Measurements from ENCODE around the gene DIP2A.

DIP2A gene, protein sequence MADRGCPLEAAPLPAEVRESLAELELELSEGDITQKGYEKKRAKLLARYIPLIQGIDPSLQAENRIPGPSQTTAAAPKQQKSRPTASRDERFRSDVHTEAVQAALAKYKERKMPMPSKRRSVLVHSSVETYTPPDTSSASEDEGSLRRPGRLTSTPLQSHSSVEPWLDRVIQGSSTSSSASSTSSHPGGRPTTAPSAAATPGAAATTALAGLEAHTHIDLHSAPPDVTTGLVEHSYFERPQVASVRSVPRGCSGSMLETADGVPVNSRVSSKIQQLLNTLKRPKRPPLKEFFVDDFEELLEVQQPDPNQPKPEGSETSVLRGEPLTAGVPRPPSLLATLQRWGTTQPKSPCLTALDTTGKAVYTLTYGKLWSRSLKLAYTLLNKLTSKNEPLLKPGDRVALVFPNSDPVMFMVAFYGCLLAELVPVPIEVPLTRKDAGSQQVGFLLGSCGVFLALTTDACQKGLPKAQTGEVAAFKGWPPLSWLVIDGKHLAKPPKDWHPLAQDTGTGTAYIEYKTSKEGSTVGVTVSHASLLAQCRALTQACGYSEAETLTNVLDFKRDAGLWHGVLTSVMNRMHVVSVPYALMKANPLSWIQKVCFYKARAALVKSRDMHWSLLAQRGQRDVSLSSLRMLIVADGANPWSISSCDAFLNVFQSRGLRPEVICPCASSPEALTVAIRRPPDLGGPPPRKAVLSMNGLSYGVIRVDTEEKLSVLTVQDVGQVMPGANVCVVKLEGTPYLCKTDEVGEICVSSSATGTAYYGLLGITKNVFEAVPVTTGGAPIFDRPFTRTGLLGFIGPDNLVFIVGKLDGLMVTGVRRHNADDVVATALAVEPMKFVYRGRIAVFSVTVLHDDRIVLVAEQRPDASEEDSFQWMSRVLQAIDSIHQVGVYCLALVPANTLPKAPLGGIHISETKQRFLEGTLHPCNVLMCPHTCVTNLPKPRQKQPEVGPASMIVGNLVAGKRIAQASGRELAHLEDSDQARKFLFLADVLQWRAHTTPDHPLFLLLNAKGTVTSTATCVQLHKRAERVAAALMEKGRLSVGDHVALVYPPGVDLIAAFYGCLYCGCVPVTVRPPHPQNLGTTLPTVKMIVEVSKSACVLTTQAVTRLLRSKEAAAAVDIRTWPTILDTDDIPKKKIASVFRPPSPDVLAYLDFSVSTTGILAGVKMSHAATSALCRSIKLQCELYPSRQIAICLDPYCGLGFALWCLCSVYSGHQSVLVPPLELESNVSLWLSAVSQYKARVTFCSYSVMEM (N-terminal part only)

DNA sequence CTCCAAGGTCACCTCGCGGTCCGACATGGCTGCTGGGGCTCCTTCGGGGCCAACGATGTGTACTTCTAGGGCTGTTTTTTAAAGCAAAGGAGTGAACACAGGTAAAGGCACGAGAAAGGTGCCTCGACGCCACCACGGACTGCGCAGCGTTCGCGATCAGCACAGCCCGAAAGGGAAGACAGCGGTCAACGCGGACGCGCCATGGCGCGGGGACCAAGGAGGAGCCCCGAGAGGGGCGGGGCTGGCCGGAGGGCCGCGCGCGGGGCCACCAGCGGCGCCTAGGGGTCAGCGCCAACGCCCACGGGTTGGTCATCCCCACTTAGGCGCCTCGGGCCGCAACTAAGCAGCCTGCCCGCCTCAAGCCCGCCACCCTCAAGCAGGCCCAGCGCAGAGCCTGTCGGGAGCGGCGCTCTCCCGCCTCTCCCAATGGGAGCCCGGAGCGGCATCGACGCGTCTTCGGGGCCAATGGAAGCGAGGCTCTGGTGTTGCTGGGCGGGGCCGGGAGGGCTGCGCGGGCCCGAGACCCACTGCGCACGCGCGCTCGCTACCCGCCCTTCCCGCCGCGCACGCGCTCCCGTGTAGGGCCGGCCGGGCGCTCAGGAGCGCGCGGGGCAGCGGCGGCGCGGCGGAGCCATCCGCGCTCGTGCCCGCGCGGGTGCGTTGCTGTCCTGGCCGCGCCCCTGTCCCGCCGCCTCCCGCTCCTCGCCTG is at the start of gene DIP2A:
Gene DIP2A, plus strand, starts transcription at position 577 of the 709 bp plus-strand sequence. CDS start 241 bp downstream, outside the sequence.
- Mint-ChIP-seq H3K27me3 (no peaks in the 10 kb centered on the region), H3K36me3 (ENCODE audit: insufficient read depth) (peaks cover 11% of the 10 kb centered on the region), H3K27ac (ENCODE audit: low read depth) (peak within 1 kb of the TSS; percentile 91), H3K4me3 (peak within 1 kb of the TSS; percentile 91), H3K4me1 (peaks cover 53% of the 10 kb centered on the region), H3K9me3 (no peaks in the 10 kb centered on the region)
- peak; percentile 98 for ATAC-seq (replicated peaks; ENCODE audit: extremely low read depth, poor library complexity, severe bottlenecking)
- DNase-seq (ENCODE audit: low spot score in 2 of 2), result peak; percentile 87 to 93

DNA sequence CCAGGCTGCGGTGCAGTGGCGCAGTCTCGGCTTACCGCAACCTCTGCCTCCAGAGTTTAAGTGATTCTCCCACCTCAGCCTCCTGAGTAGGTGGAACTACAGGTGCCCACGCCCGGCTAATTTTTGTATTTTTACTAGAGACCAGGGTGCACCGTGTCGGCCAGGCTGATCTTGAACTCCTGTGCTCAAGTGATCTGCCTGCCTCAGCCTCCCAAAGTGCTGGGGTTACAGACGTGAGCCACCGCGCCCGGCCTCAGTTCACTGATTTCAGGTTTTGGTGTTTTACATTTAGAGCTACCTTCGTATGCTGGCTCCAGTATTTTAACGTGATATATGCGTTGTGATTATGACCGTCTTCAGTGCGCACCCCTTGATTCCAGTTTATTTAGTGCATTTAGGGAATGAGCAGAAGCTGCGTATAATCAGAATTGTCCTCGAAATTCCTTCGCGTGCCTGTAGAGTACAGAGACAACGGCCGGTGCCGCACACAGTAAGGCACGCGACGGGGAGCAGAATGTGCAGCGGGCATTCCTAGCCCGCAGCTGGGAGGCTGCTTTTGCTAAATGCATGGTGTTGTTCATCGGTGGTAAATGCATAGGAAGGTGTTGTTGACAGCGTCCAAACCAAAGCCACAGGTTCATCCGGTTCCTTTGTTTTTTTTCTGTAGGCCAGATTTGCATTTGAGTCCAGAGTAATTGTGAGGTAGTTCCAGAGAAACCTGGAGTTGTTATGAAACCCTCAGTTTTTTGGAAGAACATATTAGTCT is 48.9 kb upstream of the DIP2A start:
- no peaks in the 10 kb centered on the region for H3K9me3 Mint-ChIP-seq
- peaks cover 26% of the 10 kb centered on the region for H3K4me1 Mint-ChIP-seq
- H3K27me3 Mint-ChIP-seq, result no peaks in the 10 kb centered on the region
- peaks cover 12% of the 10 kb centered on the region for H3K36me3 Mint-ChIP-seq (ENCODE audit: insufficient read depth)
- peak overlapping the region; percentile 67 for H3K27ac Mint-ChIP-seq (ENCODE audit: low read depth)
- ATAC-seq (replicated peaks; ENCODE audit: extremely low read depth, poor library complexity, severe bottlenecking) (no peak), DNase-seq (ENCODE audit: low spot score in 2 of 2) (no peak)
- peak overlapping the region; percentile 51 for H3K4me3 Mint-ChIP-seq

DNA sequence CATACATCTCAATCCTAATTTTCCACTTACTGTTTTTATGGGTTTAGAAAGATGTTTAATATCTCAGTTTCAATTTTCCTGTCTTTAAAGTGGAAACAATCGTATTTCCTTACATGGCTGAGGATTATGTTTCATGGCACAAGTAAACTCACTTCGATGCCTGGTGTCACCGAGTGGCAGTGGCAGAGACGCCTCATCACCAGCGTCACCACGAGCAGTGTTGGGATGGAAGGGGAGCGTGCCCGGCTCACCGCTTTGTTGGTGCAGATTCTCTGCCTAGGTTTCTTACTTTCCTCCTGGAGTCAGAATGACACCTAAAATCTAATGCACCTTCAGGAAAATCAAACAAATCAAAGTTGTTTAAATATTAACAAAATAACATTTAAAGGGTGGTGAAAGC is 48.2 kb upstream of the DIP2A start:
- H3K4me3 Mint-ChIP-seq, result peak overlapping the region; percentile 51

DNA sequence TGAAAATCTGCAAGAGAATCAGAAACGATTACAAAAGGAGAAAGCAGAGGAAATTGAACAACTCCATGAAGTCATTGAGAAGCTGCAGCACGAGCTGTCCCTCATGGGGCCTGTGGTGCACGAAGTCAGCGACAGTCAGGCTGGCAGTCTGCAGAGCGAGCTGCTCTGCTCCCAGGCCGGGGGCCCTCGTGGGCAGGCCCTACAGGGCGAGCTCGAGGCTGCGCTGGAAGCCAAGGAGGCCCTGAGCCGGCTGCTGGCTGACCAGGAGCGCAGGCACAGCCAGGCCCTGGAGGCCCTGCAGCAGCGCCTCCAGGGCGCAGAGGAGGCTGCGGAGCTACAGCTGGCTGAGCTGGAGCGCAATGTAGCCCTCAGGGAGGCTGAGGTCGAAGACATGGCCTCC is 47.5 kb upstream of the DIP2A start:
- H3K4me1 Mint-ChIP-seq, result peaks cover 23% of the 10 kb centered on the region
- DNase-seq (ENCODE audit: low spot score in 2 of 2), result no peak
- H3K9me3 Mint-ChIP-seq, result no peaks in the 10 kb centered on the region
- ATAC-seq (replicated peaks; ENCODE audit: extremely low read depth, poor library complexity, severe bottlenecking), result no peak
- H3K4me3 Mint-ChIP-seq, result no peak overlapping the region
- peaks cover 13% of the 10 kb centered on the region for H3K36me3 Mint-ChIP-seq (ENCODE audit: insufficient read depth)
- H3K27me3 Mint-ChIP-seq, result no peaks in the 10 kb centered on the region
- peak overlapping the region; percentile 13 for H3K27ac Mint-ChIP-seq (ENCODE audit: low read depth)

More for the DNA sequence above, 48.2 kb upstream of the DIP2A start:
- ATAC-seq (replicated peaks; ENCODE audit: extremely low read depth, poor library complexity, severe bottlenecking) (no peak), DNase-seq (ENCODE audit: low spot score in 2 of 2) (no peak)
- H3K36me3 Mint-ChIP-seq (ENCODE audit: insufficient read depth), result peaks cover 12% of the 10 kb centered on the region
- H3K27ac Mint-ChIP-seq (ENCODE audit: low read depth), result peak overlapping the region; percentile 67
- H3K27me3 Mint-ChIP-seq, result no peaks in the 10 kb centered on the region
- H3K9me3 Mint-ChIP-seq, result no peaks in the 10 kb centered on the region
- H3K4me1 Mint-ChIP-seq, result peaks cover 26% of the 10 kb centered on the region

DNA sequence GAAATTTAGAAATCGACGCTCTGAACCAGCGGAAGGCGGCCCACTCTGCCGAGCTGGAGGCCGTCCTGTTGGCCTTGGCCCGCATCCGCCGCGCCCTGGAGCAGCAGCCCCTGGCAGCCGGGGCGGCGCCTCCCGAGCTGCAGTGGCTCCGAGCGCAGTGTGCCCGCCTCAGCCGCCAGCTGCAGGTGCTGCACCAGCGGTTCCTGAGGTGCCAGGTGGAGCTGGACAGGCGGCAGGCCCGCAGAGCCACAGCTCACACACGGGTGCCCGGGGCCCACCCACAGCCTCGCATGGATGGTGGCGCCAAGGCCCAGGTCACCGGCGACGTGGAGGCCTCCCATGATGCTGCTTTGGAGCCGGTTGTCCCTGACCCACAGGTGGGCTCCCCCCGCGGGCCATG is 47.0 kb upstream of the DIP2A start:
- no peaks in the 10 kb centered on the region for H3K9me3 Mint-ChIP-seq
- DNase-seq (ENCODE audit: low spot score in 2 of 2) (no peak), ATAC-seq (replicated peaks; ENCODE audit: extremely low read depth, poor library complexity, severe bottlenecking) (no peak)
- H3K4me3 Mint-ChIP-seq, result no peak overlapping the region
- H3K27me3 Mint-ChIP-seq, result no peaks in the 10 kb centered on the region
- no peak overlapping the region for H3K27ac Mint-ChIP-seq (ENCODE audit: low read depth)
- H3K4me1 Mint-ChIP-seq, result peaks cover 20% of the 10 kb centered on the region
- H3K36me3 Mint-ChIP-seq (ENCODE audit: insufficient read depth), result peaks cover 13% of the 10 kb centered on the region

DNA sequence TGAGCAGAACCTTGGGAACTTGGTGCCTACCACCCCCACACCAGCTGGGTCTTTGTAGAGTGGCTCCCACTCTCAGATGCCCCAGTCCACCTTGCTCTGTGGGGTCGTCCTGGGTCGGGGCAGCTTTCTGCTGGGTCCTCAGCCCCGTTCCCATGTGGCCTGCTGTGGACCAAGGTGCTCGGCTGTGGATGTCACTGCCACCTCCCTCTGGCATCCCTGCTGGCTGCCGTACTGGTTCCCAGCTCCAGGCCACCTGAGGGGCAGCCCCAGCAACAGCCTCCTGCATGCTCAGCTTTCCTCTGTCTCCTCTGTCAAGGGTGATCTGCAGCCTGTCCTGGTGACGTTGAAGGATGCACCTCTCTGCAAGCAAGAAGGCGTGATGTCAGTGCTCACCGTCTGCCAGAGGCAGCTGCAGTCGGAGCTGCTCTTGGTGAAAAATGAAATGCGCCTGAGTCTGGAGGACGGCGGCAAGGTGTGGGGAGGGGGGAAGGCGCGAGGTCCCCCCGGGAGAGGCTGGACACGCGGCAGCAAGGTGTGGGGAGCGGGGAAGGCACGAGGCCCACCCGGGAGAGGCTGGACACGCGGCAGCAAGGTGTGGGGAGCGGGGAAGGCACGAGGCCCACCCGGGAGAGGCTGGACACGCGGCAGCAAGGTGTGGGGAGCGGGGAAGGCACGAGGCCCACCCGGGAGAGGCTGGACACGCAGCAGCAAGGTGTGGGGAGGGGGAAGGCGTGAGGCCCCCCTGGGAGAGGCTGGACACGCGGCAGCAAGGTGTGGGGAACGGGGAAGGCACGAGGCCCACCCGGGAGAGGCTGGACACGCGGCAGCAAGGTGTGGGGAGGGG is 45.9 kb upstream of the DIP2A start:
- Mint-ChIP-seq H3K27me3 (no peaks in the 10 kb centered on the region), H3K27ac (ENCODE audit: low read depth) (no peak overlapping the region), H3K9me3 (no peaks in the 10 kb centered on the region), H3K36me3 (ENCODE audit: insufficient read depth) (peaks cover 15% of the 10 kb centered on the region), H3K4me1 (peaks cover 16% of the 10 kb centered on the region), H3K4me3 (no peak overlapping the region)
- DNase-seq (ENCODE audit: low spot score in 2 of 2) (no peak), ATAC-seq (replicated peaks; ENCODE audit: extremely low read depth, poor library complexity, severe bottlenecking) (no peak)

DNA sequence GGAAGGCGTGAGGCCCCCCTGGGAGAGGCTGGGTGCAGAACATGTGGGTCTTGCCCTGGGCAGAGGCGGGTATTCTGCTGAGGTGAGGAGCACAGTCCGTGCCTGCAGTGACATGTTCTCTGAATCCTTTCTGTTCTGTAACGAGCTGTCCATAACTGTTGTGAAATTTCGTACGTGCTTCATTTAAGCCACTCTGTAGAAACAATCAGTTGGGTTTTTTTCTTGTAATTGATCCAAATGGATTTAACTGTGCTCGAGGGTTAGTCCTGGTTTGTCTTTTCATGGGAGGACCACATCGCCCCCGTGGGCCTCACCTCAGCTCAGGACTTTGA is 45.4 kb upstream of the DIP2A start:
- H3K4me3 Mint-ChIP-seq, result no peak overlapping the region
- ATAC-seq (replicated peaks; ENCODE audit: extremely low read depth, poor library complexity, severe bottlenecking) (no peak), DNase-seq (ENCODE audit: low spot score in 2 of 2) (no peak)
- no peaks in the 10 kb centered on the region for H3K9me3 Mint-ChIP-seq
- no peak overlapping the region for H3K27ac Mint-ChIP-seq (ENCODE audit: low read depth)
- H3K36me3 Mint-ChIP-seq (ENCODE audit: insufficient read depth), result peaks cover 15% of the 10 kb centered on the region
- peaks cover 13% of the 10 kb centered on the region for H3K4me1 Mint-ChIP-seq
- H3K27me3 Mint-ChIP-seq, result no peaks in the 10 kb centered on the region

DNA sequence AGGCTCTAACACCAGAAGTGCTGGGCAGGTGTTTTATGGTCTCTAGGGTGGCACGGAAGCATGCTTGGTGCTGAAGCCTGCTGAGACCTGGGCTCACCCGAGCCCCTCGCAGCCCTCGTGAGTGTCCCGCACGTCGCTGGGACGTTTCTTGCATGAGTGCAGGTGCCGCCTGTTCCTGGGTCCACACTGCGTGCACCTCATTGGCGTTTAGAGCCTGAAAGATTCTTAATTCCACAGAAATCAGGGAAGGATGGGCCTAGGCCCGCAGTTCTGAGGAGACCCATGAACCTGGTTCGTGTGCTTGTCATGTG is 43.8 kb upstream of the DIP2A start:
- ATAC-seq (replicated peaks; ENCODE audit: extremely low read depth, poor library complexity, severe bottlenecking) (no peak), DNase-seq (ENCODE audit: low spot score in 2 of 2) (no peak)
- Mint-ChIP-seq H3K9me3 (no peaks in the 10 kb centered on the region), H3K27ac (ENCODE audit: low read depth) (no peak overlapping the region), H3K27me3 (no peaks in the 10 kb centered on the region), H3K36me3 (ENCODE audit: insufficient read depth) (peaks cover 19% of the 10 kb centered on the region), H3K4me1 (peaks cover 10% of the 10 kb centered on the region), H3K4me3 (no peak overlapping the region)

DNA sequence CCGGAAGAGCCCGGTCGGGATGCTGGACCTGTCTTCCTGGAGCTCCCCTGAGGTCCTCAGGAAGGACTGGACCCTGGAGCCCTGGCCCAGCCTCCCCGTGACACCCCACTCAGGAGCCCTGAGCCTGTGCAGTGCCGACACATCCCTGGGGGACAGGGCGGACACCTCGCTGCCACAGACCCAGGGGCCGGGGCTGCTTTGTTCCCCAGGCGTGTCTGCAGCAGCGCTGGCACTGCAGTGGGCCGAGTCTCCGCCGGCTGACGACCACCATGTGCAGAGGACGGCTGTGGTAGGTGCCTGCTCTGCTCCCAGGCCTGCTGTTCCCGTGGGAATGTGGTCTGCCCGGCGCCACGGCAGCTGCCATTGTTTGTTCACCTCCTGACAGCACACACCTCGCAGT is 42.1 kb upstream of the DIP2A start:
- H3K27ac Mint-ChIP-seq (ENCODE audit: low read depth), result no peak overlapping the region
- H3K36me3 Mint-ChIP-seq (ENCODE audit: insufficient read depth), result peaks cover 20% of the 10 kb centered on the region
- no peak for ATAC-seq (replicated peaks; ENCODE audit: extremely low read depth, poor library complexity, severe bottlenecking)
- H3K4me3 Mint-ChIP-seq, result no peak overlapping the region
- no peaks in the 10 kb centered on the region for H3K9me3 Mint-ChIP-seq
- no peak for DNase-seq (ENCODE audit: low spot score in 2 of 2)
- no peaks in the 10 kb centered on the region for H3K4me1 Mint-ChIP-seq
- no peaks in the 10 kb centered on the region for H3K27me3 Mint-ChIP-seq

DNA sequence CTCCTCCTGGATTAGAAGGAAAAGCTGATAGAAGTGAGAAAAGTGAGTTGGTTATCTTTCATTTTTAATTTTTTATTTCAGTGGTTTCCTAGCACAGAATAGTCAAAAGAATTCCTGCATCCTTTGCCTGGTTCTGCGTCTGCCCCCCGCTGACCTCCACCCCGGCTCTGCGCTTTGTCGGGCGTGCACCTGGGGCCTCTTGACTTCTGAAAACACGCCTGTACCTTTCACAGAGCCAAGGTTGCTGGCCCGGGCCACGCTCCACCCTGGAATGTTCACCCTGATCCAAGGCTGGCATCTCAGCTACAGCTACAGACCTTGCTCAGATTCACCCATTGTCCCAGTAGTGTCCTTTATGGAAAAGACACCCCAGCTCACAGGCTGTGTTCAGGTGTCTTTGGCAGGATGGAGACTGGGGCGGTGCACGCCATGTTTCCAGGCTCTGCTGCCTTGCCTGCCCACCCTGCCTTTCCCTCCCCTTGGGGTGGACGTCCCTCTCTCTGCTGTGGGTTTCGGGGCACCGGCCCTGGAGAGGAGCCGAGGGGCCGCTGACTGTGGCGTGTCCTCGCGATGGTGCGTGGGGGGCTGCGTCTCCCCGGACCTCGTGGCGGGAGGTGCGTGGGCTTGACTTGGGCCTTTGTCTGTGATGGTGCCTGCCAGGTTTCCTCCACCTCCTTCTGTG is 40.3 kb upstream of the DIP2A start:
- no peak for ATAC-seq (replicated peaks; ENCODE audit: extremely low read depth, poor library complexity, severe bottlenecking)
- Mint-ChIP-seq H3K36me3 (ENCODE audit: insufficient read depth) (peaks cover 14% of the 10 kb centered on the region), H3K4me1 (peaks cover 4% of the 10 kb centered on the region)

More for the DNA sequence above, 40.3 kb upstream of the DIP2A start:
- DNase-seq (ENCODE audit: low spot score in 2 of 2), result no peak
- H3K27me3 Mint-ChIP-seq, result no peaks in the 10 kb centered on the region
- H3K27ac Mint-ChIP-seq (ENCODE audit: low read depth), result no peak overlapping the region
- H3K4me3 Mint-ChIP-seq, result no peak overlapping the region
- H3K9me3 Mint-ChIP-seq, result no peaks in the 10 kb centered on the region
